Measurements from ENCODE around the gene SCOC. TPM values are rescaled to one million over a fixed set of nuclear protein-coding genes. Genes with fewer than 3 reads are reported as not detected.

The SCOC gene
- total and polyA plus RNA-seq, 2 donors (not counting 3 experiments of a cell fraction or from before 2014, with no cell fraction given), result 12.3 to 38.3 TPM

DNA sequence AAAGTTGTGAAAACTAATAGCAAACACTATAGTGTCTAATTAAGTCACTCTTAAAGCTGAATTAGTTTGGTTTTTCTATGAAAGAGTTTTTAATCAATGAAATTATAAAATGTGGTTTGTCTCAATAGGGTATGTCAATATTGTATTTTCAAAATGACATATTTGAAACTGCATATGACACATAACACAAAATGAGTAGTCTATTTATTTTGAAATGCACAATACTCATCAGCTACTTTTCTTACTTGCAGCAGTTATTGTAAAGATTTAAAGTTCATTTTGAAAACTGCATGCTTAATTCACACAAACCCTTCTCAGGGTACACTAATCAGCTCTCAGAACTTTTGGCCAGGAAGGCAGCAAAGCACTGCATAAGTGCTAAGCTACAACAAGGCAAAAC lies 32.8 kb downstream of the SCOC start:
- ChIA-PET CTCF (interaction anchor here (0.8 to 1.5 kb wide), 2 partner anchors 20 to 46 kb away, joined by 3 to 7 read pairs; no protein-coding TSS in a partner anchor), POLR2A (no interaction called here)
- dilution Hi-C loops (cut with MboI; ENCODE audit: extremely low pct_ligation_motif_present, low sequenced_read_pairs), result no loop called here
- peaks cover 0 to 2% of the 10 kb centered on the region in 2 experiments for H3K27me3 ChIP-seq (ENCODE audit: control insufficient read depth in 2 of 2, insufficient read depth in 2 of 2, low read length in 2 of 2)
- no peaks in the 10 kb centered on the region for H3K79me2 ChIP-seq (ENCODE audit: control insufficient read depth, insufficient read depth, low read length)
- intact Hi-C loops (cut with micrococcal nuclease), result no loop called here
- FAIRE-seq (no peak), DNase-seq (ENCODE audit: low read depth, low spot score) (no peak)
- H4K20me1 ChIP-seq (replicated peaks; ENCODE audit: control insufficient read depth, extremely low read depth, insufficient read depth, low read length), result no peaks in the 10 kb centered on the region
- H3K36me3 ChIP-seq (ENCODE audit: control insufficient read depth in 2 of 2, extremely low read depth in 1 of 2, insufficient read depth in 2 of 2, low read length in 2 of 2), result no peaks in the 10 kb centered on the region
- H3K4me2 ChIP-seq (ENCODE audit: insufficient read depth, low read length), result no peak overlapping the region
- H3K9me1 ChIP-seq (replicated peaks; ENCODE audit: control insufficient read depth, extremely low read depth, insufficient read depth, low read length), result no peaks in the 10 kb centered on the region
- H3K27ac ChIP-seq (ENCODE audit: insufficient read depth, low read depth, low read length), result no peak overlapping the region
- TF ChIP-seq POLR2A (IDR thresholded peaks at IDR 0.05; ENCODE audit: low read depth, low read length) (no peak), EZH2 (IDR thresholded peaks at IDR 0.05; ENCODE audit: borderline replicate concordance, low read depth, low read length, severe bottlenecking) (no peak), JUN (IDR thresholded peaks at IDR 0.05; ENCODE audit: borderline replicate concordance, insufficient read depth, insufficient read length, low read depth) (no peak), MYC (IDR thresholded peaks at IDR 0.05; ENCODE audit: low read depth, low read length) (no peak), POLR2AphosphoS5 (IDR thresholded peaks at IDR 0.05; ENCODE audit: insufficient read depth, low read depth, low read length) (no peak), MAX (IDR thresholded peaks at IDR 0.05; ENCODE audit: insufficient read depth, insufficient read length) (no peak), FOS (IDR thresholded peaks at IDR 0.05; ENCODE audit: borderline replicate concordance, insufficient read depth, low read length) (no peak), GATA2 (IDR thresholded peaks at IDR 0.05; ENCODE audit: insufficient read depth, insufficient read length, low read depth, low read length) (no peak)
- TF ChIP-seq, protein P1, sequence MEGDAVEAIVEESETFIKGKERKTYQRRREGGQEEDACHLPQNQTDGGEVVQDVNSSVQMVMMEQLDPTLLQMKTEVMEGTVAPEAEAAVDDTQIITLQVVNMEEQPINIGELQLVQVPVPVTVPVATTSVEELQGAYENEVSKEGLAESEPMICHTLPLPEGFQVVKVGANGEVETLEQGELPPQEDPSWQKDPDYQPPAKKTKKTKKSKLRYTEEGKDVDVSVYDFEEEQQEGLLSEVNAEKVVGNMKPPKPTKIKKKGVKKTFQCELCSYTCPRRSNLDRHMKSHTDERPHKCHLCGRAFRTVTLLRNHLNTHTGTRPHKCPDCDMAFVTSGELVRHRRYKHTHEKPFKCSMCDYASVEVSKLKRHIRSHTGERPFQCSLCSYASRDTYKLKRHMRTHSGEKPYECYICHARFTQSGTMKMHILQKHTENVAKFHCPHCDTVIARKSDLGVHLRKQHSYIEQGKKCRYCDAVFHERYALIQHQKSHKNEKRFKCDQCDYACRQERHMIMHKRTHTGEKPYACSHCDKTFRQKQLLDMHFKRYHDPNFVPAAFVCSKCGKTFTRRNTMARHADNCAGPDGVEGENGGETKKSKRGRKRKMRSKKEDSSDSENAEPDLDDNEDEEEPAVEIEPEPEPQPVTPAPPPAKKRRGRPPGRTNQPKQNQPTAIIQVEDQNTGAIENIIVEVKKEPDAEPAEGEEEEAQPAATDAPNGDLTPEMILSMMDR (IDR thresholded peaks at IDR 0.05; ENCODE audit: extremely low read depth in 1 of 2, insufficient read depth in 1 of 2, low read depth in 1 of 2, low read length in 2 of 2), result no peak
- H3K4me3 ChIP-seq (replicated peaks in 1 of 3; ENCODE audit: insufficient read depth in 1 of 3, low read depth in 1 of 3, low read length in 3 of 3), result no peak overlapping the region
- no peak overlapping the region for H3K9ac ChIP-seq (replicated peaks; ENCODE audit: extremely low read depth, insufficient read depth, low read length)
- no peaks in the 10 kb centered on the region for H3K9me3 ChIP-seq (replicated peaks; ENCODE audit: control insufficient read depth, insufficient read depth, low read length)
- no TSS peak for BruUV-seq (replicated peaks)
- no peaks in the 10 kb centered on the region for H3K4me1 ChIP-seq (ENCODE audit: control insufficient read depth, extremely low read depth, insufficient read depth, low read length)
- H2AFZ ChIP-seq (ENCODE audit: low read depth, low read length), result no peak overlapping the region

All from endothelial cell of umbilical vein (primary cell).